AG09319 (cell line): ENCODE results near the gene TAS2R8.

Experiments used
- DNase-seq: peaks from one replicate; pipeline ENCODE4 v3.0.0-alpha.2; 2010; ENCODE audit warnings: low read depth; ENCODE audit errors: extremely low read depth
- CTCF ChIP-seq: IDR thresholded peaks from 2 replicates; pipeline ENCODE4 v1.5.1; 2011; ENCODE audit warnings: low read depth, mild to moderate bottlenecking, inconsistent platforms, low read length, moderate library complexity

The TAS2R8 gene

GRCh38 chr12:10838461-10838860 is 31.4 kb upstream of the TAS2R8 start:
- no peak for TF ChIP-seq CTCF
- DNase-seq = no peak

GRCh38 chr12:10829994-10830393 is 22.9 kb upstream of the TAS2R8 start:
- DNase-seq = no peak
- no peak for TF ChIP-seq CTCF

GRCh38 chr12:10826258-10826657 is 19.2 kb upstream of the TAS2R8 start, which contains the start of gene TAS2R10:
TSS of gene TAS2R10 (minus strand) at chr12:10826358. CDS start at chr12:10826269, 89 bp downstream.
- DNase-seq = no peak
- no peak for TF ChIP-seq CTCF

GRCh38 chr12:10824957-10825356 is 17.9 kb upstream of the TAS2R8 start:
- TF ChIP-seq CTCF = no peak
- no peak for DNase-seq

GRCh38 chr12:10811883-10812536 is 4.9 kb upstream of the TAS2R8 start:
- DNase-seq = no peak
- TF ChIP-seq CTCF = no peak

GRCh38 chr12:10810068-10810467 is 3.0 kb upstream of the TAS2R8 start, which contains the start of gene TAS2R9:
TSS of gene TAS2R9 (minus strand) at chr12:10810168. CDS start at chr12:10810075, 93 bp downstream.
- TF ChIP-seq CTCF = no peak
- DNase-seq = no peak

GRCh38 chr12:10802587-10802986 is 4.5 kb downstream of the TAS2R8 start, which contains the start of gene TAS2R7:
TSS of gene TAS2R7 (minus strand) at chr12:10802627. CDS start at chr12:10802570, 57 bp downstream.
- TF ChIP-seq CTCF = no peak
- no peak for DNase-seq
